Measurements from ENCODE around the gene ZDHHC19.

- no peak for TF ChIP-seq POLR2AphosphoS5 (IDR thresholded peaks at IDR 0.05; ENCODE audit: insufficient read depth in 1 of 2, low read depth in 1 of 2)
- TF ChIP-seq CTCF (IDR thresholded peaks at IDR 0.05), result no peak
Measured at GRCh38 chr3:196163212-196163611, 48.0 kb downstream of the ZDHHC19 start.

Data from vagina (tissue), 2 donors.